ENCODE results near the gene GSDME.

- TF ChIP-seq EZH2phosphoT487 (IDR thresholded peaks at IDR 0.05; ENCODE audit: low read depth, severe bottlenecking, unreplicated experiment) (no peak), CTCF (IDR thresholded peaks at IDR 0.05; ENCODE audit: poor library complexity) (no peak)
These were observed 44.6 kb upstream of the GSDME start for GRCh38 chr7:24801883-24802282.
